Right renal cortex interstitium (tissue), 3 donors: ENCODE results near the gene NCKIPSD. TPM values are rescaled to one million over a fixed set of nuclear protein-coding genes. Genes with fewer than 3 reads are reported as not detected.
"Not testable (repeated sequence)": the region's sequence is repeated elsewhere in the genome, so short reads cannot be mapped to it uniquely, and the experiment has no call there.

Experiments
- DNase-seq, 3 donors: peaks; one replicate each; pipeline ENCODE4 v3.0.0-alpha.2; 2013; ENCODE audit warnings: low read depth in 3 of 3, low spot score in 2 of 3
- polyA plus RNA-seq, 3 donors: library from polyadenylated mRNA; unstranded; fragments of 120-200 nt; gene quantifications; one replicate each; pipeline ENCODE4 v1.2.1, GENCODE V29; 2013; ENCODE audit not compliant: insufficient read length in 3 of 3

The NCKIPSD gene
- polyA plus RNA-seq: 10 to 100 TPM; 13.6 to 18.8 (median 18.2) TPM

DNA sequence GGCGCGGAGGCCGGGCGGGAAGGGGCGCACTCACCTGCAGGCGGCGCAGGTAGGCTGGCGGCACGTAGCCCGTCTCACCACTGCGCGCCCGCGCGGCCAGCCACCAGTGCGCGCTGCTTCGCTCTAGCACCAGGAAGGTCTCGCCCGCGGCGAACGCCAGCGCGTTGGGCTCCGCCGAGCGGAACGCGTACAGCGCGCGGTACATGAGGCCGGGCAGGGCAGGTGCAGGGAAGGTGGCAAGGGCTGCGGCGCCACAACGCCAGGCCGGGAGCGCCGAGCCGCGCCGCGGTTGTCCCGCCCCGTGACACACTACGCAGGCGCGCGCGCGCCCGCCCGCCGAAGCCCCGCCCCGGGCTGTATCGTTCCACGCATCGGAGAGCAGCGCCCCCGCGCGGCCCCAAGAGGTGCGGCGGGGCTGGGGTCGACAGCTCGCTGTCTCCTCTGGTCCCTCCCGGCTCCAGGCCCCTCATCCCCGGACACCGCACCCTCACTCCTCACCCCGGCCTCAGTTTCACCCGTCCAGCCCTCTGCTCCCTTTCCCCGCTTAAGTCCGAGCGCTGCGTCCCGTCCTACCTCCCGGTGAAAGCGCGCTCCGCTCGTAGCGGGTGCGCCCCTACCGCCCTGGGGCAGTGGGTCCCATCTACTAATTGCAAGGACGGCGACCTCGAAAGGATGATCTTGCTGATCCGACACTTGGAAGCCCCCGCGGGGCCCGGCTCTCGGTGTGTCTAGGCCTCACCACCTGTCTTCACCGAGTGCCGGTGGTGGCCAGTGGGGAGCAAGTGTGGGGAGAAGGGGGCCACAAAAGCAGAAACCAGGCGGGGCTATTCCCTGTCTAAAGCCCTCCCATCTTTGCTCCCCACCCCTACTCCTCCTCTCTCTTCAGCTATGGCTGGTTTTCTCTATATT lies at the start of gene NCKIPSD:
Gene NCKIPSD (minus strand): TSS at position 313 of the 909 bp plus-strand sequence. CDS start 108 bp downstream, at position 205.
- DNase-seq: peak; percentile 70 to 80 (median 79)

DNA sequence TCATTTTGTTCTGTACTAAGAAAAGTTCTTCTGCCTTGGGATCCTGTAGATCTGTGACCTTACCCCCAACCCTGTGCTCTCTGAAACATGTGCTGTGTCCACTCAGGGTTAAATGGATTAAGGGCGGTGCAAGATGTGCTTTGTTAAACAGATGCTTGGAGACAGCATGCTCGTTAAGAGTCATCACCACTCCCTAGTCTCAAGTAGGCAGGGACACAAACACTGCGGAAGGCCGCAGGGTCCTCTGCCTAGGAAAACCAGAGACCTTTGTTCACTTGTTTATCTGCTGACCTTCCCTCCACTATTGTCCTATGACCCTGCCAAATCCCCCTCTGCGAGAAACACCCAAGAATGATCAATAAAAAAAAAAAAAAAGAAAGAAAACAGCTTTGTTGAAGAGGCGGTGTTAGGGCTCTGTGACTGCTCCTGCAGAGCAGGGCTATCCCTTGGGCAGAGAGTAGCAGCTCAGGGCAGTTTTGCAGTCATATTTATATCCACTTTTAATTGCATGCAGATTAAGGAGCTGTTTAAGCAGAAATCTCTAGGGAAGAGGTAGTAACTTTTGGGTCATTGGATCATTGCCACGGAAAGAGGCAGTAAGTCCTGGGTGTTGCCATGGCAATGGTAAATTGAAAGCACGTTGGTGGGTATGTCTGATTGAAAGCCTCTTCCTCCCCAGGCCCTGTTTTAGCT lies 49.5 kb upstream of the NCKIPSD start:
- DNase-seq: not testable (repeated sequence)

DNA sequence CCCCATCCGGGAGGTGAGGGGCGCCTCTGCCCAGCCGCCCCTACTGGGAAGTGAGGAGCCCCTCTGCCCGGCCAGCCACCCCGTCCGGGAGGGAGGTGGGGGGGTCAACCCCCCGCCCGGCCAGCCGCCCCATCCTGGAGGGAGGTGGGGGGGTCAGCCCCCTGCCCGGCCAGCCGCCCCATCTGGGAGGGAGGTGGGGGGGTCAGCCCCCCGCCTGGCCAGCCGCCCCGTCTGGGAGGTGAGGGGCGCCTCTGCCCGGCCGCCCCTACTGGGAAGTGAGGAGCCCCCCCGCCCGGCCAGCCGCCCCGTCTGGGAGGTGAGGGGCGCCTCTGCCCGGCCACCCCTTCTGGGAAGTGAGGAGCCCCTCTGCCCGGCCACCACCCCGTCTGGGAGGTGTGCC lies 48.8 kb upstream of the NCKIPSD start:
- DNase-seq: not testable (repeated sequence)

GRCh38 chr3:48733752-48734518 lies 48.2 kb upstream of the NCKIPSD start:
- not testable (repeated sequence) for DNase-seq

- no peak for DNase-seq
These were observed 41.8 kb upstream of the NCKIPSD start for GRCh38 chr3:48727511-48727910.

DNA sequence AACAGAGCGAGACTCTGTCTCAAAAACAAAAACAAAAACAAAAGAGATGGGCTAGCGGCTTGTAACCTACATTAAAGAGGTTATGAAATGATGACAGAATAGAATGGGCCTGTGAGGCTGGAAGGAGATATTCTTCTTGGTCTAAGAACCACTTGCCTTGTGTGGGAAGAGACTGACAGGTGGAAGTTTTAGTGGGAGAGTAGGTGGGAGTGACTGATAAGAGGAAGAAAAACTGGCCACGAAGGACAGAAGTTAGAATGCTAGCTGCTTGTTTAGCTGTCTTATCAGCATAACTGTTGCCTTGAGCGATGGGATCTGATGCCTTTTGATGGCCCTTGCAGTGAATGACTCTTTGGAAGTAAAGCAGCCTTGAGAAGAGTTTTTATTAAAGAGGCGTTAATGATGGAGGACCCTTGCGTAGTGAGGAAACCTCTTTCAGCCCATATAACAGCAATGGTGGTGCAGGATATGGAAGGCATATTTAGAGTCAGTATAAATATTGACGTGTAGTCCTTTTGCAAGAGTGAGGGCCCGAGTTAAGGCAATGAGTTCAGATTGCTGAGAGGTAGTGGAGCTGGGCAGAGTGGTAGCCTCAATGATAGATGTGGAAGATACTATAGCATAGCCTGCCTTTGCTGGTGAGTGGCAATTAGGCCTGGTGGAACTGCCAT lies 39.6 kb upstream of the NCKIPSD start:
- not testable (repeated sequence) for DNase-seq

DNA sequence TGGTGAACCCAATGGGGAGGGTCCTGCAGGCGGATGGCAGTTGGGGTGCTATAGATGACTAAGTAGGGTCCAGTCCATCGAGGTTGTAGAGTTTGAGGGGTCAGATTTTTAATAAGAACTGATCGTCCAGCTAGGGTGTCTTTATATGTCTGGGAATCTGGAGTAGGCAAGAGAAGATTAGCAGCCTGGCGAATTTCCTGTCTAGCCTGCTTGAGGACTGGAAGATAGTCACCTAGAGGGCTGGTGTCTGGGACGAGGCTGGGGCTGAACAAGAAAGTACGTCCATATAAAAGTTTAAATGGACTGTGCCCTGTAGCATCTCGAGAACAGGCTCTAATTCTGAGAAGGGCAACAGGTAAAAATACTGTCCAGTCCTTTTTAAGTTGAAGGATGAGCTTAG lies 38.0 kb upstream of the NCKIPSD start:
- DNase-seq: no peak

DNA sequence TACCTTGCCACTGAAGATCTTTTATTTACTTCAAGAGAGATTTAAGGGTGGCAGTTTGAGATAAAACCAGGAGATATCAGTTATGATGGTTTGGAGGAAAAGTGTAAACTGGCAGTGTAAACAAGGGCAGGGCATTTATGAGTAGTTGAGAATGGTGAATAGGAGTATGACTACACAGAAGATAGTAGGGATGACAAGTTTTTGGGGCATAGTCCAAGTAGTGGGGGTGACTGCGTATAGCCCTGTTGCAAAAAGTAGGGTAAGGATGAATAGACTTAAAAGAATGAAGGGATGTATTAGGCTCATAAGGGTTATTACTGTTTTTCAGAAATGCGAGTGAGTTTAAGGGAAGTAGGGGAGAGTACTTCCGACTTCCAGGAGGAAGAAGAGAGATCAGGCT lies 37.6 kb upstream of the NCKIPSD start:
- not testable (repeated sequence) for DNase-seq

DNA sequence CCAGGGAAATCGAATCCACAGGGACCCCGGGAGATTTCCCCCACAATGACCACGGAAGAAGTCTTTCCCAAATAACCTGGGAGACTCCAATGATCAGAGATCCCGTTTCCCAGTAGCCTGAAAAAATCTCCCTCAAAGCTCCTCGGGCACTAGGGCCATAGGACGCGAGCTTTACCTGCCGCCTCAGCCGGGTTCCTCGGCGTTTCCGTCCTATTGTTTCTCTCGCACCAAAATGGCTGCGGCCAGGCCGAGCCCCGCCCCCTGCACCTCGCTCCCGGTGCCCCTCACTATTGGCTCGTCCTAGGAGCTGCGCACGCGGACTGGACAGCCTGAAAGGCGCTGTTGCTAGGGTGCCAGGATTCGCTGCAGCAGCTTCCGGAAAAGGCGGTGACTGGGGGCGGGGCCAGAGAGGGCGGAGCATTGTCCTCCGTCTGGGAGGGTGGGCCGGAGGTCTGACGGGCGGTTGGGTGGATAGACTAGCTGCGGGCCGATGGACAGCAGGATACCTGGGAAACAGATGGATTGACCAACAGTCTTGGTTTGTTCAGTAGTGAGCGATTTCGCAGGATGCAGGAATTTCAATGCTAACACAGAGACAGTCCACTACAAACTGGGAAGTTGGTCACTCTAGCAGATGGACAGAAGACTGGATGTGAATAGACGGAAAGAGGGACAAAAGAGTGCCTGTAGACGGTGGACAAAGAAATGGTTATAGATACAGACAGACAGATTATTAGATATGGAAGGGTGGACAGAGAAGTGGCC lies 31.4 kb upstream of the NCKIPSD start, which contains the start of gene IP6K2:
Gene IP6K2 (minus strand): TSS at position 240 of the 765 bp plus-strand sequence. CDS start 21,930 bp downstream, outside the sequence.
- peak; percentile 89 to 97 (median 96) for DNase-seq

GRCh38 chr3:48716508-48716981 lies 30.8 kb upstream of the NCKIPSD start:
- DNase-seq: peak in 2 of 3 donors; percentile 54 to 55

- DNase-seq: no peak
These were observed 29.6 kb upstream of the NCKIPSD start for GRCh38 chr3:48715174-48715800.

DNA sequence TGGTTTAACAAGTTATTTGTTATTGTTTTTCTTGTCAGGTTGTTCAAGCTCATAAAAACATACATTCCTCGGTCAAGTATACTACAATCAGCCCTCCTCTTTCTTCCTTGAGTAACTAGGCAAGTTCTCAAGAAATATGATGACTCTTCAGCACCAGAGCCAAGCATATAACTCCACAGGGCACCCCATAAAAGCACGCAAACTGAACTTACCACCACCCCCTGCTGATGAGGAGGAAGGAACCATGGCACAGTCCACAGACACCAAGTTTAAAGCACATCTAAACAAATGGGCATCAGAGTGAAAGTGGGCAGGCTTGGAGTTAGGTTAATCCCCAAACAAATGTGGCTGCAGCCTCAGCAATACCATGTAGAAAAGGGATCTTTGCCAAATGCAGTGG lies 26.0 kb upstream of the NCKIPSD start:
- DNase-seq: no peak

- DNase-seq: no peak
These were observed 23.3 kb upstream of the NCKIPSD start for GRCh38 chr3:48709051-48709461.

DNA sequence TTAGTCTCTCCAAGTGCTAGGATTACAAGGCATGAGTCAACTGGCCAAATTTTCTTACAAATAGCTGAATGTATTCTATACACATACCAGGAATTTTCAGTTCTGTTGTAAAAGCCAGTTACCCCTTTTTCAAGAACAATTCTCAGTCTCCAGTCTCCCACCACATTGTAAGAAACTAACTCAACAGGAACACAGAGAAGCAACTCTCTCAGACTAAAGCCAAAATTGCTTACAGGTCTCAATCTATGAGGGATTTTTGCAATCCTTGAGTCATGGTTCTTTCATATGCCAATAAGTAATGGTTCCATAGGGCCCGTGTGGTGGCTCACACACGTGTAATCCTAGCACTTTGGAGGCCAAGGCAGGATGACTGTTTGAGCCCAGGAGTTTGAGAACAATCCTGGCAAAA lies 22.8 kb upstream of the NCKIPSD start:
- no peak for DNase-seq

- DNase-seq: no peak
These were observed 21.4 kb upstream of the NCKIPSD start for GRCh38 chr3:48707157-48707556.

DNA sequence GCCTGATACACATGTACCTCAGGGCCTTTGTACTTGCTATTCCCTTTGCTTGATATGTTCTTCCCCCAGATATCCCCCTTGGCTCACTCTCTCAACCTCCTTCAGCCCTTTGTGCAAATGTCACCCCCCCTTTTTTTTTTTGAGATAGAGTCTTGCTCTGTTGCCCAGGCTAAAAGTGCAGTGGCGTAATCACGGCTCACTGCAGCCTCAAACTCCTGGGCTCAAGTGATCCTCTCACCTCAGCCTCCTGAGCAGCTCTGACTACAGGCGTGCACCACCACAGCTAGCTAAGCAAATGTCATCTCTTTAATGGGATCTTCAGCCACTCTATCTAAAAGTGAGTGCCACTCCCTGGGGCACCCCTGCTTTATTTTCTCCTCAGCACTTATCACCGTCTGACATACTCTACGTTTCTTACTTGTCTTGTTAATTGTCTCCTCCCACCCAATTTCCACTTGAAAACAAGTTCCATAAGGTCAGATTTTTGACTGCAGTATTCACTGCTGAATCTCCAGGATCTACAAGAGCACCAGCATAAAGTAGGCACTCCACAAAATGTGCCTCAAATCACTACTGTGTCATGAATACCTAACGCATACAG lies 16.7 kb upstream of the NCKIPSD start:
- no peak for DNase-seq

GRCh38 chr3:48700731-48701405 lies 15.2 kb upstream of the NCKIPSD start:
- DNase-seq: no peak

GRCh38 chr3:48698891-48699290 lies 13.2 kb upstream of the NCKIPSD start:
- no peak for DNase-seq
